Natural killer cell (primary cell): ENCODE data around the gene LDB1. TPM values are rescaled to one million over a fixed set of nuclear protein-coding genes. Genes with fewer than 3 reads are reported as not detected.

Experiments used
- ATAC-seq, 3 donors: fragments of 150-1000 bp in 2 of 3; fragments of 200-7000 bp in 1 of 3; cut with Tn5 transposase; 1 replicate in 1 of 3; 2 replicates in 2 of 3; pipeline ENCODE4 v1.10.0; 2021; ENCODE audit warnings: mild to moderate bottlenecking in 2 of 3, moderate library complexity in 2 of 3
- DNase-seq, 2 donors: peaks; one replicate each; pipeline versions ENCODE4 v3.0.0 to v3.0.0-alpha.2; 2013 to 2021; ENCODE audit warnings: mixed read lengths in 1 of 2
- H3K27ac ChIP-seq: one replicate; pipeline ENCODE4 v1.5.1; 2013; ENCODE audit warnings: mild to moderate bottlenecking, low read length
- H3K27me3 ChIP-seq: one replicate; pipeline ENCODE4 v1.6.1; 2013; ENCODE audit warnings: low read length; ENCODE audit not compliant: control insufficient read depth, insufficient read depth
- H3K36me3 ChIP-seq: one replicate; pipeline ENCODE4 v1.6.1; 2013; ENCODE audit warnings: low read length; ENCODE audit not compliant: control insufficient read depth, insufficient read depth
- H3K4me1 ChIP-seq: one replicate; pipeline ENCODE4 v1.6.1; 2013; ENCODE audit warnings: low read length; ENCODE audit not compliant: control insufficient read depth, insufficient read depth
- H3K4me3 ChIP-seq: one replicate; pipeline ENCODE4 v1.5.1; 2013; ENCODE audit warnings: low read length
- H3K9me3 ChIP-seq: one replicate; pipeline ENCODE4 v1.6.1; 2013; ENCODE audit warnings: low read length; ENCODE audit not compliant: control insufficient read depth, insufficient read depth
- H3K27ac Mint-ChIP-seq, 2 donors: one replicate each; pipeline ENCODE4 v1.8.0; 2022; ENCODE audit warnings: mild to moderate bottlenecking in 2 of 2, mixed read lengths in 2 of 2, moderate library complexity in 1 of 2
- H3K27me3 Mint-ChIP-seq, 2 donors: one replicate each; pipeline ENCODE4 v1.8.0; 2022; ENCODE audit warnings: low read depth in 2 of 2, mixed read lengths in 2 of 2
- H3K36me3 Mint-ChIP-seq: one replicate; pipeline ENCODE4 v1.8.0; 2022; ENCODE audit warnings: mixed read lengths
- H3K4me1 Mint-ChIP-seq, 2 donors: one replicate each; pipeline ENCODE4 v1.8.0; 2022; ENCODE audit warnings: mixed read lengths in 2 of 2
- H3K4me3 Mint-ChIP-seq: one replicate; pipeline ENCODE4 v1.8.0; 2022; ENCODE audit warnings: mild to moderate bottlenecking, moderate library complexity, mixed read lengths
- H3K9me3 Mint-ChIP-seq, 2 donors: one replicate each; pipeline ENCODE4 v1.8.0; 2022; ENCODE audit warnings: mixed read lengths in 2 of 2
- WGBS: methylation state at CpG from one replicate; pipeline ENCODE4 v1.1.7; 2013; ENCODE audit warnings: missing lambda C conversion rate; ENCODE audit not compliant: insufficient coverage; 5-methylcytosine and 5-hydroxymethylcytosine counted together
- intact Hi-C: fragments of 100-400 bp; cut with micrococcal nuclease; formaldehyde crosslinking; loops from one replicate; pipeline ENCODE4 v1.14.2; 2022
- total RNA-seq, 4 donors: library from RNA; stranded (reverse); fragments of 120-200 nt in 1 of 4; gene quantifications; one replicate each; pipeline versions ENCODE4 v1.2.3 to v1.2.4, GENCODE V29; 2013 to 2022
- TF ChIP-seq, protein P1 (sequence below): fragments of 200-600 bp; IDR thresholded peaks from one replicate; pipeline ENCODE4 v1.8.0; 2022; ENCODE audit warnings: antibody characterized with exemption

LDB1 gene
- total RNA-seq, 3 donors from 2014 or later (not counting 1 experiment from before 2014, with no cell fraction given): 103 to 109 (median 104) TPM

DNA sequence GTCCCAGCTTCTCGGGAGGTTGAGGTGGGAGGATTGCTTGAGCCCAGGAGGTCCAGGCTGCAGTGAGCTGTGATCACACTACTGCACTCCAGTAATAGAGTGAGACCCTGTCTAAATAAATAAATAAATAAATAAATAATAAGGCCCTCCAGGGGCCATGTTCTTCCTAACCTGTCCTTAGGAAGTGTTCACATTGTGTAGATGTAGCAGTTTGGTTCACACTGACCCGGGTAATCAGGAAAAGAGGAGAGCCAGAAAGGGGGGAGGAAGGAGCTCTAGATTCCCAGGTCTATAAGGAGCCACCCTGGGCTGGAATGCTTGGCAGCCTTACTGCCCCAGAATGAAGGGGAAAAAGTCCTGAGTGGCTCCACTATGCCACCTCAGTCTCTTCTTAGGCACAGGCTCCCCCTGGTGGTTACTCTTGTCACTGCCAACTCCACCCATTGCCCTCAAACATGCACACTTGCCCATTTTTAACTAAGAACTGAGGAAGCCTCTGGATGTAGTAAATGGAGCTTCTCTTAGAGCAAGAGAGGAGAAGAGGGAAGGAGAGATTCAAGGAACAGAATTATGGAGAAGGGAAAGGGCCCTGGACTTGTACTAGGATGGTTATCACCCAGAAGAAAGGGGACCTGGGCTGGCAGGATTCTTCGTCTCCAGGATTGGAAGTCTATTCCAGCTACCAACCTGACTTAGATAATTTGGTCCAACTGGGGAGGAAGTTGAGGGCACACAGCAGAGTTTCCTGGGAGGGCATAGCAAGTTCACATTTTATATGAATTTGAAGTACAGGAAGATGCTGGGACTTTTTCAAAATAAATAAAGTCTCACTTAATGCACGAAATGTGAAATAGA, 47.3 kb downstream of the LDB1 start:
- intact Hi-C loops: loop anchor here (1.0 to 5.0 kb wide), 4 partner anchors 61 to 291 kb away; partner anchors contain the start of gene NPM3
- H3K4me1 Mint-ChIP-seq: peaks cover 5 to 14% of the 10 kb centered on the region in 2 donors
- H3K27ac Mint-ChIP-seq: no peak overlapping the region
- no peaks in the 10 kb centered on the region for H3K9me3 Mint-ChIP-seq
- TF ChIP-seq, protein P1, sequence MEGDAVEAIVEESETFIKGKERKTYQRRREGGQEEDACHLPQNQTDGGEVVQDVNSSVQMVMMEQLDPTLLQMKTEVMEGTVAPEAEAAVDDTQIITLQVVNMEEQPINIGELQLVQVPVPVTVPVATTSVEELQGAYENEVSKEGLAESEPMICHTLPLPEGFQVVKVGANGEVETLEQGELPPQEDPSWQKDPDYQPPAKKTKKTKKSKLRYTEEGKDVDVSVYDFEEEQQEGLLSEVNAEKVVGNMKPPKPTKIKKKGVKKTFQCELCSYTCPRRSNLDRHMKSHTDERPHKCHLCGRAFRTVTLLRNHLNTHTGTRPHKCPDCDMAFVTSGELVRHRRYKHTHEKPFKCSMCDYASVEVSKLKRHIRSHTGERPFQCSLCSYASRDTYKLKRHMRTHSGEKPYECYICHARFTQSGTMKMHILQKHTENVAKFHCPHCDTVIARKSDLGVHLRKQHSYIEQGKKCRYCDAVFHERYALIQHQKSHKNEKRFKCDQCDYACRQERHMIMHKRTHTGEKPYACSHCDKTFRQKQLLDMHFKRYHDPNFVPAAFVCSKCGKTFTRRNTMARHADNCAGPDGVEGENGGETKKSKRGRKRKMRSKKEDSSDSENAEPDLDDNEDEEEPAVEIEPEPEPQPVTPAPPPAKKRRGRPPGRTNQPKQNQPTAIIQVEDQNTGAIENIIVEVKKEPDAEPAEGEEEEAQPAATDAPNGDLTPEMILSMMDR: peak; percentile 86
- H3K27me3 Mint-ChIP-seq: no peaks in the 10 kb centered on the region
- H3K36me3 Mint-ChIP-seq: no peaks in the 10 kb centered on the region
- ATAC-seq: peak; percentile 88 to 100 (median 97)
- H3K36me3 ChIP-seq: no peaks in the 10 kb centered on the region
- H3K4me3 Mint-ChIP-seq: no peak overlapping the region
- H3K9me3 ChIP-seq: no peaks in the 10 kb centered on the region
- H3K27me3 ChIP-seq: no peaks in the 10 kb centered on the region
- peak; percentile 71 to 89 for DNase-seq
- peaks cover 7% of the 10 kb centered on the region for H3K4me1 ChIP-seq
- H3K4me3 ChIP-seq: no peak overlapping the region
- WGBS: 79% methylated on average over 4 of the region's 4 CpGs
- H3K27ac ChIP-seq: no peak overlapping the region

DNA sequence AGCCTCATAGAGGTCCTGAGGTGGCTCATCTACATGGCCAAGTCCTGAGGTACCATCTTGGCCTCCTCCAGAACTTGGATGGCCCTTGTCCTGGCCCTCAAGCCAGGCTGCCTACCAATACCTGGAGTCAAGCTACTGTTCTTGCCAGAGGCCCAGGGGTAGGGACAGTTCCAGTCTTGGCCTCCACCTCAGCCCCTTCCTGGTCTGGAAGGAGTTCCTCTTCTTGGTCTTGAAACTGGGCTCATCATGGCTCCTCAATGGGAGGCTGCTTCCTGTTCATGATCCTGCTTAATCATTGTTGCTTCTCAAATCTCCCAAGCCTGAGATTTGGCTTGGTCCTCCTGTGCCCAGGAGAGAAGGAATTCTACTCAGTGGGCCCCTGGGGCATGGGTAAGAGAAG, 51.1 kb downstream of the LDB1 start:
- intact Hi-C loops: no loop called here
- Histone ChIP-seq H3K27me3 (no peaks in the 10 kb centered on the region), H3K4me3 (no peak overlapping the region), H3K36me3 (peaks cover 9% of the 10 kb centered on the region), H3K27ac (no peak overlapping the region), H3K4me1 (peaks cover 36% of the 10 kb centered on the region), H3K9me3 (no peaks in the 10 kb centered on the region)
- Mint-ChIP-seq H3K9me3 (no peaks in the 10 kb centered on the region), H3K27me3 (no peaks in the 10 kb centered on the region), H3K36me3 (no peaks in the 10 kb centered on the region), H3K4me1 (peaks cover 19 to 37% of the 10 kb centered on the region in 2 donors), H3K4me3 (no peak overlapping the region), H3K27ac (peak overlapping the region; percentile 43 to 58)
- no peak for DNase-seq
- no peak for ATAC-seq
- TF ChIP-seq, protein P1: no peak

DNA sequence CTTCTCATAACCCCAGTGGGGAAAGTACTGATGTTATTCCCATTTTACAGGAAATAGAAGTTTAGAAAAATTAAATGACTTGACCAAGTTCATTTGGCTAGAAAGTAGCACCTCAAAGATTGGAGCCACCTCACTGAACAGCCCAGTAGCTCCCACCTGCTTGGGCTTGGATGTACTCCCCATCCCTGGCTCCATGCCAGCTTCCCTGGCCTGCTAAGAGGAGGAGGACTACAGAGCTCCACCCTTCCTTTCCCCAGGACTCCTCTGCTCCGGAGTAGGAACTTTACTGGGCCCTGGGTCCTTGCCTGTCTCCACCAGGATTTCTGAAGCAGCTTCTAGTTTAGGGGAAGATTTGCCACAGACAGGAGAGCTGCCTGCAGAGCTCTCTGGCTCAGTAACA, 52.0 kb downstream of the LDB1 start:
- intact Hi-C loops: no loop called here
- Histone ChIP-seq H3K27ac (no peak overlapping the region), H3K4me3 (no peak overlapping the region), H3K9me3 (no peaks in the 10 kb centered on the region), H3K27me3 (no peaks in the 10 kb centered on the region), H3K36me3 (peaks cover 9% of the 10 kb centered on the region), H3K4me1 (peaks cover 36% of the 10 kb centered on the region)
- Mint-ChIP-seq H3K4me1 (peaks cover 21 to 40% of the 10 kb centered on the region in 2 donors), H3K27ac (peak overlapping the region in 1 of 2 donors; percentile 38), H3K27me3 (no peaks in the 10 kb centered on the region), H3K4me3 (no peak overlapping the region), H3K36me3 (no peaks in the 10 kb centered on the region), H3K9me3 (no peaks in the 10 kb centered on the region)
- no peak for DNase-seq
- ATAC-seq: no peak
- WGBS: 100% methylated on average over 1 of the region's 1 CpG
- TF ChIP-seq, protein P1: no peak
